G401.6 (cell line): ENCODE results near the gene SCAPER.

Experiments
- FAIRE-seq: peaks from 2 replicates; lab custom pipeline; 2012; peaks lifted over from hg19 to GRCh38; lab: Jason Lieb, UNC

The SCAPER gene

GRCh38 chr15:76338486-76339304, 566.4 kb downstream of the SCAPER start:
- no peak for FAIRE-seq

GRCh38 chr15:76337696-76338485, 567.2 kb downstream of the SCAPER start:
- FAIRE-seq = no peak

- no peak for FAIRE-seq
Observed at GRCh38 chr15:76337059-76337695, 568.0 kb downstream of the SCAPER start.

- FAIRE-seq = peak; percentile 74
Observed at GRCh38 chr15:76336254-76337058, 568.7 kb downstream of the SCAPER start, which contains the start of gene ISL2. ISL2 (plus strand) TSS chr15:76336773; CDS start chr15:76336884, 111 bp downstream.

- no peak for FAIRE-seq
Observed at GRCh38 chr15:76335307-76336253, 569.6 kb downstream of the SCAPER start.

GRCh38 chr15:76334438-76335306, 570.5 kb downstream of the SCAPER start:
- no peak for FAIRE-seq

- no peak for FAIRE-seq
Observed at GRCh38 chr15:76333720-76334437, 571.3 kb downstream of the SCAPER start.

- FAIRE-seq = no peak
Observed at GRCh38 chr15:76333309-76333708, 571.8 kb downstream of the SCAPER start.

- no peak for FAIRE-seq
Observed at GRCh38 chr15:76332796-76333195, 572.3 kb downstream of the SCAPER start.

GRCh38 chr15:76330080-76330680, 575.0 kb downstream of the SCAPER start:
- FAIRE-seq = no peak

GRCh38 chr15:76328958-76329357, 576.2 kb downstream of the SCAPER start:
- FAIRE-seq = no peak

- FAIRE-seq = no peak
Observed at GRCh38 chr15:76328106-76328696, 576.9 kb downstream of the SCAPER start.

GRCh38 chr15:76327191-76328105, 577.7 kb downstream of the SCAPER start:
- FAIRE-seq = no peak

- FAIRE-seq = no peak
Observed at GRCh38 chr15:76325704-76326103, 579.4 kb downstream of the SCAPER start.

GRCh38 chr15:76324066-76324465, 581.1 kb downstream of the SCAPER start:
- FAIRE-seq = no peak

GRCh38 chr15:76321602-76322001, 583.5 kb downstream of the SCAPER start:
- no peak for FAIRE-seq

GRCh38 chr15:76321171-76321570, 584.0 kb downstream of the SCAPER start:
- FAIRE-seq = no peak
